Hepatocyte (in vitro differentiated cells): ENCODE data around the gene UBA1. TPM values are rescaled to one million over a fixed set of nuclear protein-coding genes. Genes with fewer than 3 reads are reported as not detected.

Experiments
- DNase-seq: peaks from one replicate; pipeline ENCODE4 v3.0.0-alpha.2; 2016; ENCODE audit warnings: low spot score
- H2AFZ ChIP-seq: fragments of 200-600 bp; sonication (generic); 2 replicates; pipeline ENCODE4 v1.6.0; 2016; ENCODE audit warnings: antibody characterized with exemption, mild to moderate bottlenecking
- H3K27ac ChIP-seq: fragments of 200-600 bp; sonication (generic); 2 replicates; pipeline ENCODE4 v1.5.1; 2016; ENCODE audit warnings: mild to moderate bottlenecking
- H3K27me3 ChIP-seq: fragments of 200-600 bp; sonication (generic); 2 replicates; pipeline ENCODE4 v1.6.1; 2016
- H3K36me3 ChIP-seq: fragments of 200-600 bp; sonication (generic); replicated peaks from 2 replicates; pipeline ENCODE4 v1.5.1; 2016; ENCODE audit warnings: low read depth; ENCODE audit not compliant: insufficient read depth
- H3K4me1 ChIP-seq: fragments of 200-600 bp; sonication (generic); 2 replicates; pipeline ENCODE4 v1.5.1; 2016; ENCODE audit warnings: mild to moderate bottlenecking, moderate library complexity; ENCODE audit not compliant: insufficient read depth
- H3K4me2 ChIP-seq: fragments of 200-600 bp; sonication (generic); 2 replicates; pipeline ENCODE4 v1.6.0; 2016
- H3K4me3 ChIP-seq: fragments of 200-600 bp; sonication (generic); 2 replicates; pipeline ENCODE4 v1.5.1; 2016; ENCODE audit warnings: mild to moderate bottlenecking
- H3K79me2 ChIP-seq: fragments of 200-600 bp; sonication (generic); 2 replicates; pipeline ENCODE4 v1.6.0; 2017; ENCODE audit warnings: mild to moderate bottlenecking
- H3K9me2 ChIP-seq: fragments of 200-600 bp; sonication (generic); replicated peaks from 2 replicates; pipeline ENCODE4 v1.6.0; 2017; ENCODE audit warnings: mild to moderate bottlenecking; ENCODE audit not compliant: insufficient read depth
- H3K9me3 ChIP-seq: fragments of 200-600 bp; sonication (generic); 2 replicates; pipeline ENCODE4 v1.5.1; 2016; ENCODE audit warnings: low read depth, mild to moderate bottlenecking
- H4K20me1 ChIP-seq: fragments of 200-600 bp; sonication (generic); 2 replicates; pipeline ENCODE4 v1.6.0; 2016; ENCODE audit warnings: mild to moderate bottlenecking; ENCODE audit not compliant: insufficient read depth, poor library complexity, severe bottlenecking
- CTCF ChIP-seq: fragments of 200-600 bp; sonication (generic); IDR thresholded peaks from 2 replicates; pipeline ENCODE4 v1.5.1; 2016; ENCODE audit warnings: antibody characterized with exemption, mild to moderate bottlenecking; ENCODE audit not compliant: poor library complexity
- EZH2 ChIP-seq: fragments of 200-600 bp; sonication (generic); IDR thresholded peaks from 2 replicates; pipeline ENCODE4 v1.6.1; 2016; ENCODE audit warnings: antibody characterized with exemption, mild to moderate bottlenecking, borderline replicate concordance
- EZH2phosphoT487 ChIP-seq: fragments of 200-600 bp; sonication (generic); IDR thresholded peaks from one replicate; pipeline ENCODE4 v1.6.1; 2018; ENCODE audit warnings: antibody characterized with exemption, mild to moderate bottlenecking, low read depth, moderate library complexity; ENCODE audit not compliant: unreplicated experiment, severe bottlenecking
- WGBS: methylation state at CpG from one replicate; pipeline ENCODE4 v1.1.6; 2016; ENCODE audit warnings: low lambda C conversion rate; ENCODE audit errors: missing lambda C conversion rate; 5-methylcytosine and 5-hydroxymethylcytosine counted together
- polyA plus RNA-seq: library from polyadenylated mRNA; unstranded; fragments of >200 nt; fragmentation: Nextera tagmentation; extraction: Ambion mirVana; gene quantifications from 2 replicates; pipeline ENCODE4 v1.2.1, GENCODE V29; 2016
- total RNA-seq: library from RNA; depleted of rRNA; stranded (reverse); fragments of >200 nt; gene quantifications from 2 replicates; pipeline ENCODE4 v1.2.3, GENCODE V29; 2014

The UBA1 gene
- total and polyA plus RNA-seq, 2 experiments from 2014 or later = 236 to 253 TPM

- TF ChIP-seq CTCF = no peak
- no peak for TF ChIP-seq EZH2phosphoT487
- no peak for TF ChIP-seq EZH2
- Histone ChIP-seq H4K20me1 (peaks cover 9% of the 10 kb centered on the region), H3K4me2 (peak overlapping the region; percentile 82), H3K79me2 (peaks cover 36% of the 10 kb centered on the region), H3K9me3 (no peaks in the 10 kb centered on the region), H2AFZ (peak overlapping the region; percentile 57), H3K4me3 (peak overlapping the region; percentile 49), H3K27me3 (no peaks in the 10 kb centered on the region), H3K9me2 (no peaks in the 10 kb centered on the region), H3K27ac (peak overlapping the region; percentile 99), H3K36me3 (no peaks in the 10 kb centered on the region), H3K4me1 (peaks cover 24% of the 10 kb centered on the region)
- WGBS = 76% methylated on average over 8 of the region's 8 CpGs
- no peak for DNase-seq
Measured at GRCh38 chrX:47232197-47232802, 38.7 kb downstream of the UBA1 start.

GRCh38 chrX:47232803-47233332, 39.2 kb downstream of the UBA1 start, which contains the start of gene USP11:
Gene USP11, plus strand, starts transcription at chrX:47233009. Its CDS starts 35 bp downstream, at chrX:47233044.
- peak; percentile 83 for DNase-seq
- H3K27me3 ChIP-seq = no peaks in the 10 kb centered on the region
- no peaks in the 10 kb centered on the region for H3K36me3 ChIP-seq
- no peak for TF ChIP-seq EZH2phosphoT487
- TF ChIP-seq CTCF = no peak
- no peak for TF ChIP-seq EZH2
- no peaks in the 10 kb centered on the region for H3K9me3 ChIP-seq
- peaks cover 42% of the 10 kb centered on the region for H3K79me2 ChIP-seq
- no peaks in the 10 kb centered on the region for H3K9me2 ChIP-seq
- peak within 1 kb of the TSS; percentile 62 for H3K4me3 ChIP-seq
- peak within 1 kb of the TSS; percentile 57 for H2AFZ ChIP-seq
- H3K4me1 ChIP-seq = peaks cover 24% of the 10 kb centered on the region
- peaks cover 10% of the 10 kb centered on the region for H4K20me1 ChIP-seq
- 1% methylated on average over 38 of the region's 46 CpGs for WGBS
- peak within 1 kb of the TSS; percentile 82 for H3K4me2 ChIP-seq
- H3K27ac ChIP-seq = peak within 1 kb of the TSS; percentile 99

GRCh38 chrX:47233333-47234113, 39.9 kb downstream of the UBA1 start:
- Histone ChIP-seq H3K79me2 (peaks cover 48% of the 10 kb centered on the region), H3K9me2 (no peaks in the 10 kb centered on the region), H2AFZ (peak overlapping the region; percentile 45), H3K27ac (peak overlapping the region; percentile 99), H3K4me2 (peak overlapping the region; percentile 82), H3K27me3 (no peaks in the 10 kb centered on the region), H3K4me1 (peaks cover 24% of the 10 kb centered on the region), H3K4me3 (peak overlapping the region; percentile 62), H3K9me3 (no peaks in the 10 kb centered on the region), H3K36me3 (no peaks in the 10 kb centered on the region), H4K20me1 (peaks cover 10% of the 10 kb centered on the region)
- WGBS = 1% methylated on average over 32 of the region's 51 CpGs
- TF ChIP-seq EZH2phosphoT487 = no peak
- no peak for TF ChIP-seq EZH2
- no peak for TF ChIP-seq CTCF
- peak; percentile 100 for DNase-seq
